HTR-8/SVneo (cell line): ENCODE results near the gene TMEM164.

Experiments used
- DNase-seq: peaks from one replicate; pipeline ENCODE4 v3.0.0; 2011; ENCODE audit warnings: low spot score, mixed read lengths; ENCODE audit not compliant: insufficient read length
- FAIRE-seq: peaks from 2 replicates; lab custom pipeline; 2011; peaks lifted over from hg19 to GRCh38; lab: Jason Lieb, UNC

Gene TMEM164

GRCh38 chrX:110062919-110063318 is 60.0 kb downstream of the TMEM164 start:
- FAIRE-seq = no peak
- no peak for DNase-seq

GRCh38 chrX:110066488-110067225 is 63.7 kb downstream of the TMEM164 start:
- FAIRE-seq (no peak), DNase-seq (no peak)

GRCh38 chrX:110070970-110071369 is 68.1 kb downstream of the TMEM164 start:
- DNase-seq (no peak), FAIRE-seq (no peak)

DNA sequence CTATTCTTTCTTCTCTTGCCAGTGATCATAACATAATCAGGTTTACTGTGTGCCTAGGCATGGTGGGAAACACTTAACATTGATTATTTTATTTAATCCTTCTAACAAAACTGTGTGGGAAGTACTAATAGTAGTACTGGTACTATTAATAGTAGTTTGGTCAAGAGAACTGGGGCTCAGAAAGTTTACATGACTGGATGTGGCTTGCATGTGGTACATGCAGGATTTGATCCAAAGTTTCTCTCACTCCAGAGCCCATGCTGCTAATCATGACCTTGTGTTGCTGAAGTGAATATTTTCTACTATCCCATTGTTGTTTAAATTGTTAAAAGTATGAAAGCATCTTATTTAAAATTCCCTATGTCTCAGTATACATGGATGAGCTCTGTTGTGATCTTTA is 78.4 kb downstream of the TMEM164 start:
- DNase-seq = no peak
- FAIRE-seq = no peak

DNA sequence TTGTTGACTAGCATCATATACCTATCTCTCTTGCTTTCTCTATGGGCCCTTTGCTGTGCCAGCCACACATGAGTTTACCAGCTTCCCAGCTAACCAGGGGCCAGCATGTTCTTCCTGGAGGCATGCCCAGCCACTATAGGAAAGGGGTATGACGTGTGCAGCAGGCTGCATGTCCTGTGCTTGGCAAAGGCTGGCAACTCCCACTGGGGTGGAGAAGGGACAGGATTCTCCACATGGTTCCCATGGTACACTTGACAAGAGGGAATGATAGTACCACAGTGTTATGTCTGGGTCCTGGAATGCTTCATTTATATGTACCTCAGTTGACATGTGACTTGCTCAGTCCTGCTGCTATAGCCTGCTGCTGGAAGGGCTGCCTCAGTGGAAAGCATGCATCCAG is 78.8 kb downstream of the TMEM164 start:
- DNase-seq (no peak), FAIRE-seq (no peak)

GRCh38 chrX:110082161-110082560 is 79.2 kb downstream of the TMEM164 start:
- FAIRE-seq = no peak
- DNase-seq = no peak

GRCh38 chrX:110086162-110086915 is 83.4 kb downstream of the TMEM164 start:
- DNase-seq (no peak), FAIRE-seq (no peak)

DNA sequence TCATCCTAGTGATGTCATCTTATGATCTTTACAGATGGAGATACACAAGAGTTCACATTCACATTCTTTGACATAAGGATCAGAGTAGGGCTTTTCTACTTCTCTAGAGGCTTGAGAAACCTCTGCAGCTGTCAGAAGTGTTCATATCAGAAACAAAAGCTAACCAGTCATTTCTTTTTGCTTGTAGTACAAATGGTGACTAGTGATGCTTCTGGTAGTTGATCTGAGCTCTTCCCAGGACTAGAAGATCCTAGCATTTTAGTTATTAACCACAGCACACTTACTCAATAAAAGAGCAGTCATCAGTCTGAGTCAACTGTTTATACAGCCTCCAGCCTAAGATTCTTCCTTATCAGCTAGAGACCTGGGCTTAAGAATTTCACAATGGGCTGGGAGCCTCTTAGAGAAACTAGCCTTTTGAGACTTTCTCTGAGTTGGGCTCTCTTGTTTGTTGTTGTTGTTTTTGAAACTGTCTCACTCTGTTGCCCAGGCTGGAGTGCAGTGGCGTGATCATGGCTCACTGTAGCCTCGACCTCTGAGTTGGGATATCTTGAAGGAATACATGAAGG is 84.1 kb downstream of the TMEM164 start:
- peak; percentile 3 for DNase-seq

GRCh38 chrX:110087485-110088356 is 84.8 kb downstream of the TMEM164 start:
- peak; percentile 9 for DNase-seq
- FAIRE-seq = no peak

More for the DNA sequence above, 84.1 kb downstream of the TMEM164 start:
- FAIRE-seq = no peak

DNA sequence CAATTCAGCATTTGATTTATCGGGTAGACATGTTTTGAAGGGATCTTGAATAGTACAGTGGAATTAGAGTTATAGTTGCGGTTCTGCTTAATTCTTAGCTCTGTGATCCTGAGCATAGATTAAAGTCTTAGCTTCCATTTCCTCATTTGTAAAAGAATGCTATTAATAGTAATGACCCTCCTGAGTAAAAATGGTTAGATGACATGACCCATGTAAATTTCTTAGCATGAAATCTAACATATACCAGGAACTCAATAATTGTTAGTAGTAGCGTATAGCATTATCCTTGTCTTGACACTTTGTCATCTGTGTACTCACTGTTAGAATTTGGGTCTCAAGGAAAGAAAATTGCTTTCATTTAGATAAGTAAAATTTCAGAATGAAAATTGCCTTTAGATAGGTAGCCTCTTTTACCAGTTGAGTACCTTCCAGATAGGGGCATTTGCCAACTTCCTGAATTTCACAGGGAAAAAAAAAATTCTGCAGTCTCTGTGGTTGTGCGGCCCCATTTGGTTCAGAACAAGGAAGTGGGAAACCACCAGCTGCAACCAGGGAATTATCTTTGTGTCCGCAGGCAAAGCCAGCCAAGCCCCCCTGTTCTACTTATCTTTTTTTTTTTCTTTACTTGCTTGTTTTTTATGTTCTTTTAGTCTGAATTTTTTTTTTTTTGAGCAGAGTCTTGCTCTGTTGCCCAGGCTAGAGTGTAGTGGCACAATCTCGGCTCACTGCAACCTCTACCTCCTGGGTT is 86.9 kb downstream of the TMEM164 start:
- FAIRE-seq = no peak
- no peak for DNase-seq

GRCh38 chrX:110097920-110098319 is 95.0 kb downstream of the TMEM164 start:
- DNase-seq (no peak), FAIRE-seq (no peak)

DNA sequence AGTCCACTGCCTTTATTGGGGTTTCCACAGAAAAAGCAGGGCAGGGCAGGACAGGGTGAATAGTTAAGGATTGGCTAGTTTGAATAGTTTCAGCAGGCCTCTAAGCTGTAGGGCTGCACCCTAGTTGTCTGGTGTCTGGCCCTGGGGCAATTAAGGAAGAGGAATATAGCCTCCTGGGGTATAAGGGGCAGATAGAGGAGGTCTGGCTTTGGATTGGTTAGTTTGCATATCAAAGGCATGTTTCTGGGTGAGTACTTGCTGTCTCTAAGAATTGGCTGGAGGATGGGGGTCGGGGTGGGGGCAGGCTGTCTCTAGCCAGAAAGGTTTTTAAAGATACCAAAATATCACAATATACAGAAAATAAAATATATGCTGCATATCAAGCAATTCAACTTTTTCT is 100.4 kb downstream of the TMEM164 start:
- no peak for FAIRE-seq
- DNase-seq = no peak

DNA sequence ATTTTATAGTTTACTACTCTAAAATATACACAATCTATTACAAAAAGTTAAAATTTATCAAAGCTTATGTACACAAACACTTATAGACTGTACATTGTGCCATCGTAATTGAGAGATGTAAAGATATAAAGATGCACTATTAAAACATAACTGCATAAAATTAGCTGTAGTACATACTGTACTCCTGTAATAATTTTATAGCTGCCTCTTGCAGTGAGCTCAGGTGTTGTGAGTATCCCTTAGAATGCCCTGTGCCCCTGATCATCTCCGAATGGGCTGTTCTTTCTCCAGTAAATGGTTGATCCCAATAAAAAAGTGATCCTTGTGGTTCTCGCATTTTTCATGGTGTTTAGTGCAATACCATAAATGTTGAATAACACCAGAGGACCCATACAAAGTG is 101.2 kb downstream of the TMEM164 start:
- FAIRE-seq (no peak), DNase-seq (no peak)

DNA sequence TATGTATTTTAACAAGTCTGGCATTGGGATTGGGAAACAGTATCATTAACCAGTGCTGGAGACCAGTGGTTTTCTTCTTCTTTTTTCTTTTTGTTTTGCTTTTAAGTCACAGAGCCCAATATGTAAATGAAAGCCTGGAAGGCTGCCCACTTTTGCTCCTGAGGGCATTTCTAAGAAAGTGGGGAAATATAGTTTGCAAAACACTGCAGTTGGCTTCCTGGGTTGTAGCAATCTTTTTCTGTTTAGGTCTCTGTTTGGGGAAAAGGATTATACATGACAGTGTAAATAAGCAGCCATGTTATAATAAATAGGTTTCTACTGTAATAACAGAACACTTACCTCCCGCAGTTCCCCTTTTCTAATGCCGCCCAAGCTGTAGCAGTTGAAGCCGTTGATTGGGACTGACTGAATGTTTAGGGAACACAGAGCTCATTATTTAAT is 105.5 kb downstream of the TMEM164 start:
- no peak for FAIRE-seq
- no peak for DNase-seq

- DNase-seq = no peak
- no peak for FAIRE-seq
Measured at GRCh38 chrX:110114260-110114776, 111.4 kb downstream of the TMEM164 start.

- DNase-seq (no peak), FAIRE-seq (no peak)
Measured at GRCh38 chrX:110116066-110116980, 113.4 kb downstream of the TMEM164 start.

DNA sequence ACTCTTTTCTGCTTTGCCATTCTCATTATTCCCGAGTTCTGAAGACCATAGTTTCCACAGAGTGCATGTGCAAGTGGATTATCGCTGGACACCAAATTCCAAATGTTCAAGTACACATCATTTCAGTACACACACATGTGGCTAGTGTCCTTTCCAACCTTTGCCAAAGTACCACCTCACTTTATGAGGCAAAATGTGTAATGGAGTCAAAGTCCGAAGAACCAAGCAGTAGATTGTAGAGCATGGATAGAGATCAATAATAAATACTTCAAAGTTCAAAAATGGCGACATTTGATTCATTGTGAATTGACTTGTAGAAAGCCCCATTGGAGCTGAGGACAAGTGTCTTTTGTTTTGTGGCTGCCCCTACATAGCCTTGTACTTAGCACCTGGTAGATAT is 115.6 kb downstream of the TMEM164 start:
- DNase-seq (no peak), FAIRE-seq (no peak)

DNA sequence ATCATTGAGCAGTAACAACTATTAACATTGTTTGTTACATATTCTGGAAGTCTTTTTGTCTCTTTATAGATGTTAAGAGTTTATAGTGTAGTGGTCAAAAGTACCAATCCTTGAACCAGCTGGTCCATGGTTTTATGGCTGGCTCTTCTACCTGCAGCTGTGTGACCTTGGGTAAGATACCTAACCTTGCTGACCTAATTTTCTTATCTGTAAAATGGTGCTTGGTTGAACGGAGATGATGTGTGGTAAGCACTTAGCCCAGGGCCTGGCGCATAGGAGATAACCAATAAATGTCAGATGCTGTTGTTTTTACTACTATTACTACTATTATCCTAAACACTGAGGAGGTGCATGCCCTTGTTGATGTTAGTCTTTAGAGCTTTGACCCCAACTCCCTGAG is 116.6 kb downstream of the TMEM164 start:
- FAIRE-seq (no peak), DNase-seq (no peak)
